ENCODE measurements around the gene KRT5.

GRCh38 chr12:52568111-52568510 is 47.9 kb upstream of the KRT5 start:
- no peak for TF ChIP-seq POLR2AphosphoS5 (IDR thresholded peaks at IDR 0.05; ENCODE audit: low read depth, low read length)
- TF ChIP-seq CTCF (IDR thresholded peaks at IDR 0.05): no peak
- no peak for TF ChIP-seq NRF1 (IDR thresholded peaks at IDR 0.05; ENCODE audit: low read depth, low read length)
- TF ChIP-seq USF1 (IDR thresholded peaks at IDR 0.05; ENCODE audit: borderline replicate concordance, low read depth): no peak
- TF ChIP-seq YY1 (IDR thresholded peaks at IDR 0.05; ENCODE audit: low read depth): no peak
- no peak for TF ChIP-seq EZH2phosphoT487 (IDR thresholded peaks at IDR 0.05; ENCODE audit: borderline replicate concordance, low read depth)
- TF ChIP-seq SIN3A (IDR thresholded peaks at IDR 0.05; ENCODE audit: borderline replicate concordance, low read depth, low read length): no peak
- TF ChIP-seq FOXJ3 (CRISPR knock-in tag; IDR thresholded peaks at IDR 0.05): no peak

Data from SK-N-SH (cell line).